Measurements from ENCODE around the gene PRUNE2. TPM values are rescaled to one million over a fixed set of nuclear protein-coding genes. Genes with fewer than 3 reads are reported as not detected.

Gene PRUNE2
- total RNA-seq, 1 experiment from 2014 or later = 3.5 TPM

GRCh38 chr9:76655971-76656370 is 249.9 kb downstream of the PRUNE2 start:
- no TSS peak for BruUV-seq (replicated peaks)
- H3K9me3 Mint-ChIP-seq (ENCODE audit: unreplicated experiment) = no peaks in the 10 kb centered on the region
- no peaks in the 10 kb centered on the region for H3K4me1 Mint-ChIP-seq (ENCODE audit: low read depth, unreplicated experiment)

GRCh38 chr9:76655121-76655541 is 250.8 kb downstream of the PRUNE2 start:
- no TSS peak for BruUV-seq (replicated peaks)
- intact Hi-C loops (cut with micrococcal nuclease; ENCODE audit: unreplicated experiment) = no loop called here
- H3K27me3 Mint-ChIP-seq (ENCODE audit: insufficient read depth, unreplicated experiment) = no peaks in the 10 kb centered on the region
- ChIA-PET CTCF (no interaction called here), POLR2A (no interaction called here)
- Histone ChIP-seq H3K4me1 (no peaks in the 10 kb centered on the region), H3K36me3 (ENCODE audit: control insufficient read depth, insufficient read depth, low read length) (no peaks in the 10 kb centered on the region), H3K9me3 (no peaks in the 10 kb centered on the region), H3K27me3 (replicated peaks; ENCODE audit: control insufficient read depth, insufficient read depth, low read length) (no peaks in the 10 kb centered on the region), H3K4me3 (ENCODE audit: low read depth, low read length) (no peak overlapping the region)
- no peak overlapping the region for H3K4me3 Mint-ChIP-seq (ENCODE audit: unreplicated experiment)
- no peaks in the 10 kb centered on the region for H3K9me3 Mint-ChIP-seq (ENCODE audit: unreplicated experiment)
- DNase-seq = no peak
- no peak for TF ChIP-seq CTCF (IDR thresholded peaks at IDR 0.05; ENCODE audit: insufficient read depth in 1 of 2, low read depth in 1 of 2, low read length in 1 of 2, severe bottlenecking in 1 of 2, unreplicated experiment in 1 of 2)
- no peak overlapping the region for H3K27ac Mint-ChIP-seq (ENCODE audit: unreplicated experiment)
- H3K4me1 Mint-ChIP-seq (ENCODE audit: low read depth, unreplicated experiment) = no peaks in the 10 kb centered on the region
- no peaks in the 10 kb centered on the region for H3K36me3 Mint-ChIP-seq (ENCODE audit: insufficient read depth, unreplicated experiment)

More at GRCh38 chr9:76655971-76656370, 249.9 kb downstream of the PRUNE2 start:
- Histone ChIP-seq H3K9me3 (no peaks in the 10 kb centered on the region), H3K27me3 (replicated peaks; ENCODE audit: control insufficient read depth, insufficient read depth, low read length) (no peaks in the 10 kb centered on the region), H3K4me1 (no peaks in the 10 kb centered on the region), H3K4me3 (ENCODE audit: low read depth, low read length) (no peak overlapping the region), H3K36me3 (ENCODE audit: control insufficient read depth, insufficient read depth, low read length) (no peaks in the 10 kb centered on the region)
- ChIA-PET CTCF (no interaction called here), POLR2A (no interaction called here)
- no peak for TF ChIP-seq CTCF (IDR thresholded peaks at IDR 0.05; ENCODE audit: insufficient read depth in 1 of 2, low read depth in 1 of 2, low read length in 1 of 2, severe bottlenecking in 1 of 2, unreplicated experiment in 1 of 2)
- Mint-ChIP-seq H3K4me3 (ENCODE audit: unreplicated experiment) (no peak overlapping the region), H3K27me3 (ENCODE audit: insufficient read depth, unreplicated experiment) (no peaks in the 10 kb centered on the region), H3K27ac (ENCODE audit: unreplicated experiment) (no peak overlapping the region), H3K36me3 (ENCODE audit: insufficient read depth, unreplicated experiment) (no peaks in the 10 kb centered on the region)
- intact Hi-C loops (cut with micrococcal nuclease; ENCODE audit: unreplicated experiment) = no loop called here
- no peak for DNase-seq

GRCh38 chr9:76654575-76654974 is 251.3 kb downstream of the PRUNE2 start:
- Histone ChIP-seq H3K36me3 (ENCODE audit: control insufficient read depth, insufficient read depth, low read length) (no peaks in the 10 kb centered on the region), H3K27me3 (replicated peaks; ENCODE audit: control insufficient read depth, insufficient read depth, low read length) (no peaks in the 10 kb centered on the region), H3K4me3 (ENCODE audit: low read depth, low read length) (no peak overlapping the region), H3K9me3 (no peaks in the 10 kb centered on the region), H3K4me1 (no peaks in the 10 kb centered on the region)
- Mint-ChIP-seq H3K27ac (ENCODE audit: unreplicated experiment) (no peak overlapping the region), H3K27me3 (ENCODE audit: insufficient read depth, unreplicated experiment) (no peaks in the 10 kb centered on the region), H3K36me3 (ENCODE audit: insufficient read depth, unreplicated experiment) (no peaks in the 10 kb centered on the region), H3K4me3 (ENCODE audit: unreplicated experiment) (no peak overlapping the region), H3K9me3 (ENCODE audit: unreplicated experiment) (no peaks in the 10 kb centered on the region), H3K4me1 (ENCODE audit: low read depth, unreplicated experiment) (no peaks in the 10 kb centered on the region)
- intact Hi-C loops (cut with micrococcal nuclease; ENCODE audit: unreplicated experiment) = no loop called here
- no peak for TF ChIP-seq CTCF (IDR thresholded peaks at IDR 0.05; ENCODE audit: insufficient read depth in 1 of 2, low read depth in 1 of 2, low read length in 1 of 2, severe bottlenecking in 1 of 2, unreplicated experiment in 1 of 2)
- POLR2A ChIA-PET = no interaction called here
- no peak for DNase-seq
- CTCF ChIA-PET = no interaction called here
- BruUV-seq (replicated peaks) = no TSS peak

Measured in Caco-2 (cell line).